Transverse colon (tissue), 4 donors: Measurements from ENCODE around the gene CD59.
"Not testable (repeated sequence)": the region's sequence is repeated elsewhere in the genome, so short reads cannot be mapped to it uniquely, and the experiment has no call there.

ENCODE experiments used
- CTCF ChIP-seq, 5 experiments: fragments of 200-600 bp in 3 of 5; fragments of 450-650 bp in 2 of 5; sonication (generic) in 3 of 5; IDR thresholded peaks; 1 replicate in 2 of 5; 2 replicates in 3 of 5; pipeline ENCODE4 v1.5.1; 2016 to 2017; ENCODE audit warnings: antibody characterized with exemption in 5 of 5, inconsistent platforms in 3 of 5, mild to moderate bottlenecking in 2 of 5, moderate library complexity in 1 of 5
- EP300 ChIP-seq: sonication (generic); formaldehyde crosslinking; IDR thresholded peaks from one replicate; pipeline ENCODE4 v1.6.1; 2017; ENCODE audit warnings: antibody characterized with exemption, low read depth
- POLR2A ChIP-seq: fragments of 450-650 bp; IDR thresholded peaks from one replicate; pipeline ENCODE4 v1.6.1; 2016; ENCODE audit warnings: antibody characterized with exemption, mild to moderate bottlenecking, moderate library complexity
- POLR2AphosphoS5 ChIP-seq, 3 donors: sonication (generic); formaldehyde crosslinking; IDR thresholded peaks; one replicate each; pipeline ENCODE4 v1.6.1; 2016; ENCODE audit warnings: antibody characterized with exemption in 3 of 3

- TF ChIP-seq CTCF (IDR thresholded peaks at IDR 0.05); POLR2A; EP300; POLR2AphosphoS5 (IDR thresholded peaks at IDR 0.05): not testable (repeated sequence)
Measured at GRCh38 chr11:33678616-33679015, 57.6 kb downstream of the CD59 start.
